ENCODE results near the gene NUCB2.
"Not testable (repeated sequence)": the region's sequence is repeated elsewhere in the genome, so short reads cannot be mapped to it uniquely, and the experiment has no call there.

NUCB2 gene

DNA sequence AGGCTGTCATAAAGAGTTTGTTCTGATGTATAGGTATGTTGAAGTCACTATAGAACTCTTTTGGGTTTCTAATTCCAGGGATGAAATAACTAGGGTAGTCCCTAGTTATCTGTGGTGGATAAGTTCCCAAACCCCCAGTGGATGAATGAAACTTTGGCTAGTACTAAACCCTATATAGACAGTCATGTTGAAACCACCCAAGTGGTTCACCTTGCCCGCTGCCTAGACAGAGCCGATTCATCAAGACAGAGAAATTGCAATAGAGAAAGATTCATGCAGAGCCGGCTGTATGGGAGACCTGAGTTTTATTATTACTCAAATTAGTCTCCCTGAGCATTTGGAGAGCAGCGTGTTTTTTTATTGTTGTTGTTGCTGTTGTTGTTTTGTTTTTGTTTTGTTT lies 23.8 kb upstream of the NUCB2 start:
- Histone ChIP-seq H3K4me3 (ENCODE audit: low read length) (no peak overlapping the region), H3K4me1 (ENCODE audit: control insufficient read depth, insufficient read depth, low read length) (no peaks in the 10 kb centered on the region), H3K27me3 (ENCODE audit: control insufficient read depth, insufficient read depth, low read length) (no peaks in the 10 kb centered on the region), H3K36me3 (ENCODE audit: control insufficient read depth, insufficient read depth, low read length) (no peaks in the 10 kb centered on the region), H3K27ac (ENCODE audit: low read depth, low read length) (no peak overlapping the region), H3K9ac (ENCODE audit: low read length) (no peak overlapping the region)

GRCh38 chr11:17256512-17256911 lies 20.0 kb upstream of the NUCB2 start:
- no peak overlapping the region for H3K27ac ChIP-seq (ENCODE audit: low read depth, low read length)
- H3K4me1 ChIP-seq (ENCODE audit: control insufficient read depth, insufficient read depth, low read length): no peaks in the 10 kb centered on the region
- no peak overlapping the region for H3K9ac ChIP-seq (ENCODE audit: low read length)
- no peak overlapping the region for H3K4me3 ChIP-seq (ENCODE audit: low read length)
- H3K36me3 ChIP-seq (ENCODE audit: control insufficient read depth, insufficient read depth, low read length): no peaks in the 10 kb centered on the region
- no peaks in the 10 kb centered on the region for H3K27me3 ChIP-seq (ENCODE audit: control insufficient read depth, insufficient read depth, low read length)

GRCh38 chr11:17257196-17257595 lies 19.3 kb upstream of the NUCB2 start:
- Histone ChIP-seq H3K36me3 (ENCODE audit: control insufficient read depth, insufficient read depth, low read length) (no peaks in the 10 kb centered on the region), H3K27me3 (ENCODE audit: control insufficient read depth, insufficient read depth, low read length) (no peaks in the 10 kb centered on the region), H3K4me1 (ENCODE audit: control insufficient read depth, insufficient read depth, low read length) (no peaks in the 10 kb centered on the region), H3K9ac (ENCODE audit: low read length) (no peak overlapping the region), H3K27ac (ENCODE audit: low read depth, low read length) (no peak overlapping the region), H3K4me3 (ENCODE audit: low read length) (no peak overlapping the region)

GRCh38 chr11:17258670-17259069 lies 17.9 kb upstream of the NUCB2 start:
- no peak overlapping the region for H3K9ac ChIP-seq (ENCODE audit: low read length)
- H3K27me3 ChIP-seq (ENCODE audit: control insufficient read depth, insufficient read depth, low read length): no peaks in the 10 kb centered on the region
- H3K4me3 ChIP-seq (ENCODE audit: low read length): no peak overlapping the region
- H3K27ac ChIP-seq (ENCODE audit: low read depth, low read length): no peak overlapping the region
- H3K36me3 ChIP-seq (ENCODE audit: control insufficient read depth, insufficient read depth, low read length): no peaks in the 10 kb centered on the region
- no peaks in the 10 kb centered on the region for H3K4me1 ChIP-seq (ENCODE audit: control insufficient read depth, insufficient read depth, low read length)

GRCh38 chr11:17259519-17259918 lies 17.0 kb upstream of the NUCB2 start:
- no peak overlapping the region for H3K9ac ChIP-seq (ENCODE audit: low read length)

DNA sequence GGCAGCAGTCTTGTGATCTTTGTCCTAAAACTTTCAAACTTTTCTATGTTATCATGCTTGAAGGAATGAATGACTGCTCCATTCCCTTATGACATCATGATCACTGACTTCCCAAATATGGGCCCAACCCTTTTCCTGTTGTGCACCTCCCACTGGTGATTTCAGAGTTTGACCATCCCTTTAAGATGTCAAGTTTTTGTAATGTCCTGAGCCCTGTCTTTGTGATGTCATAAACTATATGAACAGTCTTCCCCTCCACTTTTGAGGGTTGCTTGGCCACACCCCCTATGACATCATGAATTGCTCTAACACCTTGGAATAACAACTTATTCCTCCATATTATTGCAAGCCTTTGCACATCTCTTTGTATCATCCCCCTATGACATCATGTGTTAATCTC lies 16.5 kb upstream of the NUCB2 start:
- Histone ChIP-seq H3K4me3 (ENCODE audit: low read length) (no peak overlapping the region), H3K27ac (ENCODE audit: low read depth, low read length) (no peak overlapping the region), H3K9ac (ENCODE audit: low read length) (no peak overlapping the region), H3K36me3 (ENCODE audit: control insufficient read depth, insufficient read depth, low read length) (no peaks in the 10 kb centered on the region), H3K4me1 (ENCODE audit: control insufficient read depth, insufficient read depth, low read length) (no peaks in the 10 kb centered on the region), H3K27me3 (ENCODE audit: control insufficient read depth, insufficient read depth, low read length) (no peaks in the 10 kb centered on the region)

More at GRCh38 chr11:17259519-17259918, 17.0 kb upstream of the NUCB2 start:
- no peaks in the 10 kb centered on the region for H3K27me3 ChIP-seq (ENCODE audit: control insufficient read depth, insufficient read depth, low read length)
- H3K36me3 ChIP-seq (ENCODE audit: control insufficient read depth, insufficient read depth, low read length): no peaks in the 10 kb centered on the region
- no peak overlapping the region for H3K27ac ChIP-seq (ENCODE audit: low read depth, low read length)
- no peak overlapping the region for H3K4me3 ChIP-seq (ENCODE audit: low read length)
- no peaks in the 10 kb centered on the region for H3K4me1 ChIP-seq (ENCODE audit: control insufficient read depth, insufficient read depth, low read length)

GRCh38 chr11:17263769-17264168 lies 12.8 kb upstream of the NUCB2 start:
- Histone ChIP-seq H3K27me3 (ENCODE audit: control insufficient read depth, insufficient read depth, low read length) (no peaks in the 10 kb centered on the region), H3K36me3 (ENCODE audit: control insufficient read depth, insufficient read depth, low read length) (no peaks in the 10 kb centered on the region), H3K9ac (ENCODE audit: low read length) (no peak overlapping the region), H3K4me3 (ENCODE audit: low read length) (no peak overlapping the region), H3K4me1 (ENCODE audit: control insufficient read depth, insufficient read depth, low read length) (no peaks in the 10 kb centered on the region), H3K27ac (ENCODE audit: low read depth, low read length) (no peak overlapping the region)

DNA sequence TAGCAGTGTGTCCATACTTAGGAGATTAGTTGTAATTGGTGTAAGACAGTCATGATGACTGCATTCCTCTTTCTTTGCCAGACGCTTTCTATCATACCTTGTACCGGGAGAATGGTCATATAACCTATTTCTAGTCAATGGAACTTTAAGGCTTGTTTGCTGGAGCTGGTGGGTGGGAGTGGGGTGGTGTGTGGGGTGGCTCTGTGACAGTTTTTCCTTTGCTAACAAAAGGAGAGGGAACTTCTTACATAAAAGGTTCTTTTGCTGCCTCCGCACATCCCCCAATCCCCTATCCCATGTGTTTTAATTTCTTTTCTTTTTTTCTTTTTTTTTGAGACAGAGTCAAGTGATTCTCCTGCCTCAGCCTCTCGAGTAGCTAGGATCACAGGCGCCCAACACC lies 9.8 kb upstream of the NUCB2 start:
- Histone ChIP-seq H3K4me1 (ENCODE audit: control insufficient read depth, insufficient read depth, low read length) (no peaks in the 10 kb centered on the region), H3K27me3 (ENCODE audit: control insufficient read depth, insufficient read depth, low read length) (no peaks in the 10 kb centered on the region), H3K36me3 (ENCODE audit: control insufficient read depth, insufficient read depth, low read length) (no peaks in the 10 kb centered on the region), H3K9ac (ENCODE audit: low read length) (no peak overlapping the region), H3K4me3 (ENCODE audit: low read length) (no peak overlapping the region), H3K27ac (ENCODE audit: low read depth, low read length) (no peak overlapping the region)

DNA sequence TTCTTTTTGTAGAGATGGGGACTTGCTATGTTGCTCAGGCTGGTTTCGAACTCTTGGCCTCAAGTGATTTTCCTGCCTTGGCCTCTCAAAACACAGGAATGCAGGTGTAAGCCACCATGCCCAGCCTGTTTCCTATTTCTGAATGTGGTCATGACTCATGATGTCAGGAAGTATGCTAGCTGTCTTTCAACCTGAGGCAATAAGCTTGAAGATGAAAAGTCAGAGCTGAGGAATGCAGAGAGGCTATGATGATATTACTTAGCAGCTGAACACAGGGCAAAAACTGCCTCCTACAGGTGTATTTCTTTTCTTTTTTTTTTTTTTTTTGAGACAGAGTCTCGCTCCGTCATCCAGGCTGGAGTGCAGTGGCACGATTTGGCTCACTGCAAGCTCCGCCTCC lies 9.0 kb upstream of the NUCB2 start:
- Histone ChIP-seq H3K4me3 (ENCODE audit: low read length) (no peak overlapping the region), H3K27me3 (ENCODE audit: control insufficient read depth, insufficient read depth, low read length) (no peaks in the 10 kb centered on the region), H3K36me3 (ENCODE audit: control insufficient read depth, insufficient read depth, low read length) (no peaks in the 10 kb centered on the region), H3K9ac (ENCODE audit: low read length) (no peak overlapping the region), H3K27ac (ENCODE audit: low read depth, low read length) (no peak overlapping the region), H3K4me1 (ENCODE audit: control insufficient read depth, insufficient read depth, low read length) (no peaks in the 10 kb centered on the region)

GRCh38 chr11:17268500-17268899 lies 8.0 kb upstream of the NUCB2 start:
- not testable (repeated sequence) for H3K4me3 ChIP-seq (ENCODE audit: low read length); H3K27me3 ChIP-seq (ENCODE audit: control insufficient read depth, insufficient read depth, low read length); H3K4me1 ChIP-seq (ENCODE audit: control insufficient read depth, insufficient read depth, low read length); H3K27ac ChIP-seq (ENCODE audit: low read depth, low read length); H3K9ac ChIP-seq (ENCODE audit: low read length); H3K36me3 ChIP-seq (ENCODE audit: control insufficient read depth, insufficient read depth, low read length)

DNA sequence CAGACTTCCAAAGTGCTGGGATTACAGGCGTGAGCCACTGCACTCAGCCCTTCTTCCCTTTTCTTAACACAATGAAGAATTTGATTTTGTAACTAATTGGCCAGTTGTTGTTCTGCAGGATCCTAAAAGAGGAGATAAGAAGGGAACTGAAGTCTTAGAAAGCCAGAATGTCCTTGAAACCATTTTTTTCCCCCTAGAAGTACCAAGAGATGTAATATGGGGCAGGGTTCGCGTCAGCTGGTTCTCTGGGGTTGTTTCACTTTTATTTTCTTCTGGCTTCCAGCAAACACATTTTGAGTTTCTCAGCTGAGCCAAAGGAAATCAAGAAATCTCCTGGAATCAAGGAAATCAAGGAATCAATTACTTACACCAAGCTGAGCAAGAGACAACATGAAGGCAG lies 7.6 kb upstream of the NUCB2 start:
- Histone ChIP-seq H3K36me3 (ENCODE audit: control insufficient read depth, insufficient read depth, low read length) (no peaks in the 10 kb centered on the region), H3K27me3 (ENCODE audit: control insufficient read depth, insufficient read depth, low read length) (no peaks in the 10 kb centered on the region), H3K27ac (ENCODE audit: low read depth, low read length) (no peak overlapping the region), H3K4me1 (ENCODE audit: control insufficient read depth, insufficient read depth, low read length) (no peaks in the 10 kb centered on the region), H3K4me3 (ENCODE audit: low read length) (no peak overlapping the region), H3K9ac (ENCODE audit: low read length) (no peak overlapping the region)

DNA sequence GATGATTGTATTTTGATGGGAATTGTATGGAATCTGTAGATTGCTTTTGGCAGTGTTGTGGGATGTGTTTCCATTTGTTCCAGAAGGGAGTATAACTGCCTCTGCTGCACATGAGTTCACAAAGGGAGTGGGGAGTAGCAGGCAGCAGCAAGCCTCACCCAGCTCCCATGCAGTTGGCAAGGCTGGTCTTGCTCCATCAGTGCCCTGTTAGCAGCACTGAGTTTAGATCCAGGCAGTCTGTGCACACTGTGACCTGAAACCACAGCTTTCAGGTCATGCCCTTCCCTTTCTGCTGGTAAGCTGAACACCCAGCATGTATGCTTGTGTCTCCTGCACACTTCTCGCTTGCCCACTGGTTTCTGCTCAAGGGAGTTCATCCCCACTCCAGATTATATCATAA lies 3.7 kb upstream of the NUCB2 start:
- no peak overlapping the region for H3K27ac ChIP-seq (ENCODE audit: low read depth, low read length)
- no peak overlapping the region for H3K9ac ChIP-seq (ENCODE audit: low read length)
- H3K4me1 ChIP-seq (ENCODE audit: control insufficient read depth, insufficient read depth, low read length): peaks cover 3% of the 10 kb centered on the region
- no peak overlapping the region for H3K4me3 ChIP-seq (ENCODE audit: low read length)
- H3K27me3 ChIP-seq (ENCODE audit: control insufficient read depth, insufficient read depth, low read length): no peaks in the 10 kb centered on the region
- H3K36me3 ChIP-seq (ENCODE audit: control insufficient read depth, insufficient read depth, low read length): no peaks in the 10 kb centered on the region

DNA sequence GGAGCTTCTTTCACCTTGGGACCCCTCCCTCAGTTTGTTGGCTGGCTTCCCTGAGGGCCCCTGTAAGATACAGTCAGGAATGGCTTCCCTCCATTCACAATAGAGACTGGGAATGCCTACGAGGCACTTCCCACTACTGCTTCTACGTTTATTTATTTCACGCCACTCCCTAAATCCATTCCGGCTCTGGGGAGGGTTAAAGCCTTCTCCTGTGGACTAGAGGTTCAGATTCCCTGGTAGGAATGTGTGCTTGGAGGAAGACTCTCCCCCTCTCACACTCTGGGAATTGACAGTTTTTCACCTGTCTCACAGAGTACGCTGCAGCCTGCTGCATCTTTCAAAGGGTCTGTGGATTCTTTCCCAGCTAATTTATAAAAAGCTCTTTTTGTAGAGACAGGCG lies 3.3 kb upstream of the NUCB2 start:
- Histone ChIP-seq H3K27ac (ENCODE audit: low read depth, low read length) (no peak overlapping the region), H3K9ac (ENCODE audit: low read length) (no peak overlapping the region), H3K27me3 (ENCODE audit: control insufficient read depth, insufficient read depth, low read length) (no peaks in the 10 kb centered on the region), H3K36me3 (ENCODE audit: control insufficient read depth, insufficient read depth, low read length) (no peaks in the 10 kb centered on the region), H3K4me1 (ENCODE audit: control insufficient read depth, insufficient read depth, low read length) (peaks cover 3% of the 10 kb centered on the region), H3K4me3 (ENCODE audit: low read length) (no peak overlapping the region)

Data from rectal smooth muscle tissue (tissue), 1 donor.